Neuron (in vitro differentiated cells): ENCODE measurements around the gene EDIL3.

ENCODE experiments used
- H2AFZ ChIP-seq: one replicate; pipeline ENCODE4 v1.6.1; 2013; ENCODE audit warnings: low read depth, mild to moderate bottlenecking, inconsistent platforms, low read length, moderate library complexity
- H3K27me3 ChIP-seq: one replicate; pipeline ENCODE4 v1.6.1; 2013; ENCODE audit warnings: low read length; ENCODE audit not compliant: insufficient read depth
- H3K36me3 ChIP-seq: one replicate; pipeline ENCODE4 v1.6.1; 2013; ENCODE audit warnings: low read length; ENCODE audit not compliant: insufficient read depth
- H3K4me1 ChIP-seq: one replicate; pipeline ENCODE4 v1.6.1; 2013; ENCODE audit warnings: low read length; ENCODE audit not compliant: insufficient read depth
- H3K4me3 ChIP-seq: 2 replicates; pipeline ENCODE4 v1.5.1; 2013; ENCODE audit warnings: mild to moderate bottlenecking, low read length, moderate library complexity
- H3K9me3 ChIP-seq: one replicate; pipeline ENCODE4 v1.6.1; 2013; ENCODE audit warnings: low read length

Gene EDIL3

DNA sequence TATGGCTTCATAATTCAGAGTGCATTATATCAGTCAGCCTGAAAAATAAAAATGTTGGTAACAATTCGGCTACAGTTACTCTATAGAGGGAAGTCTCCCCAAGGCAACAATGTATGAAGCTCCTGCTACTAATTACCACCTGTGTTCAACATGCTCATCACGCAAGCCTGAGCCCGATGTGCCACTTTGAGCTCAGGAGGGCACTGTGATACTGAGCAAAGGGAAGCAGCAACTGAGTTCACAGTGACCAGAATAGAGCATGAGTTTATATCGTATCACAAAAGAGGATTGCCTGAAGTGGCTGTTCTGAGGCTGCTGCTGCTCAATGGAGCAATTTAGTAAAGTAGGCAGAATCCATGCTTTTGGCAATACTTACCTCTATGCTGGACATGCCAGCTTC, 462.0 kb downstream of the EDIL3 start:
- Histone ChIP-seq H3K9me3 (no peaks in the 10 kb centered on the region), H3K4me3 (no peak overlapping the region), H3K4me1 (peaks cover 6% of the 10 kb centered on the region), H3K27me3 (no peaks in the 10 kb centered on the region), H3K36me3 (no peaks in the 10 kb centered on the region), H2AFZ (no peak overlapping the region)

- Histone ChIP-seq H2AFZ (no peak overlapping the region), H3K36me3 (no peaks in the 10 kb centered on the region), H3K9me3 (no peaks in the 10 kb centered on the region), H3K27me3 (no peaks in the 10 kb centered on the region), H3K4me3 (no peak overlapping the region), H3K4me1 (peaks cover 6% of the 10 kb centered on the region)
Observed at GRCh38 chr5:83921666-83922193, 462.9 kb downstream of the EDIL3 start.

DNA sequence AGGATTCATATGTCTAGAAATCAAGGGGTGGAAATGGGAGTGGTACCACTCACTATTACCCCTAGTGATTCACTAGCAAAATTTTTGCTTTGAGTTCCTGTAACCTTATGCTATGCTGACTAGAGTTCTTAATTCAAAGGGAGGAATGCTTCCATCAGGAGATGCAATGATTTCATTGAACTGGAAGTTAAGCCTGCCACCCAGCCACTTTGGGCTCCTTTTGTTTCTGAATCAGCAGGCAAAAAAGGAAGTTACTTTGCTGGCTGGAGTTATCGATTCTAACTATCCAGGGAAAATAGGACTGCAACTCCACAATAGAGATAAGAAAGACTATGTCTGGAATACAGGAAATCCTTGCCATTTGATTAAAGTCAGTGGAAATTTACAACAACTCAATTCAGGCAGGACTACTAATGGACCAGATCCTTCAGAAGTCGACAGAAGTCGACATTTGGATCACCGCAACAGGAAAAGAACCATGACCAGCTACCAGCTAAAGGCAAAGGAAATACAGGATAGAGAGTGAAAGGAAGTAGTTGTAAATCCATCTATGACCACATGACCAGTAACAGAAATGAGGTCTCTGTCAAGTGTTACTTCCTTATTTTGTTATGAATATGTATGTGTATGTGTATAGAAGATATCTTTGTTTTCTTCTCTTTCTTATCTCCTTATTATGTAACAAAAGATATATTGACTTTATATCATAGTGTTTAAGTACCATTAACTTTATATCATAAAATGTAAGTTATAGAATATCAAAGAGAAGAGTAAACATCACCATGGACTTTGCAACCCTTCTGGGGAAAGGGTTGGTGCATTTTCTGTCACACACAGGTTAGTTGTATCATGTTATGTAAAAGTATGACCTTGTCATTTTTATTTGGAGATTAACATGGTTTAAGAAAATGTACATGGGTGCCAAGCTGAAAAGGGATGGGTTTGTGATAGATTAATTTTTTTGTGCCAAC, 465.3 kb downstream of the EDIL3 start:
- no peaks in the 10 kb centered on the region for H3K27me3 ChIP-seq
- H3K4me1 ChIP-seq = peaks cover 6% of the 10 kb centered on the region
- H2AFZ ChIP-seq = no peak overlapping the region
- no peak overlapping the region for H3K4me3 ChIP-seq
- no peaks in the 10 kb centered on the region for H3K9me3 ChIP-seq
- no peaks in the 10 kb centered on the region for H3K36me3 ChIP-seq

- H3K4me1 ChIP-seq = peaks cover 6% of the 10 kb centered on the region
- H3K27me3 ChIP-seq = no peaks in the 10 kb centered on the region
- H3K9me3 ChIP-seq = no peaks in the 10 kb centered on the region
- H3K36me3 ChIP-seq = no peaks in the 10 kb centered on the region
- H3K4me3 ChIP-seq = no peak overlapping the region
- no peak overlapping the region for H2AFZ ChIP-seq
Observed at GRCh38 chr5:83917261-83917908, 467.3 kb downstream of the EDIL3 start.

DNA sequence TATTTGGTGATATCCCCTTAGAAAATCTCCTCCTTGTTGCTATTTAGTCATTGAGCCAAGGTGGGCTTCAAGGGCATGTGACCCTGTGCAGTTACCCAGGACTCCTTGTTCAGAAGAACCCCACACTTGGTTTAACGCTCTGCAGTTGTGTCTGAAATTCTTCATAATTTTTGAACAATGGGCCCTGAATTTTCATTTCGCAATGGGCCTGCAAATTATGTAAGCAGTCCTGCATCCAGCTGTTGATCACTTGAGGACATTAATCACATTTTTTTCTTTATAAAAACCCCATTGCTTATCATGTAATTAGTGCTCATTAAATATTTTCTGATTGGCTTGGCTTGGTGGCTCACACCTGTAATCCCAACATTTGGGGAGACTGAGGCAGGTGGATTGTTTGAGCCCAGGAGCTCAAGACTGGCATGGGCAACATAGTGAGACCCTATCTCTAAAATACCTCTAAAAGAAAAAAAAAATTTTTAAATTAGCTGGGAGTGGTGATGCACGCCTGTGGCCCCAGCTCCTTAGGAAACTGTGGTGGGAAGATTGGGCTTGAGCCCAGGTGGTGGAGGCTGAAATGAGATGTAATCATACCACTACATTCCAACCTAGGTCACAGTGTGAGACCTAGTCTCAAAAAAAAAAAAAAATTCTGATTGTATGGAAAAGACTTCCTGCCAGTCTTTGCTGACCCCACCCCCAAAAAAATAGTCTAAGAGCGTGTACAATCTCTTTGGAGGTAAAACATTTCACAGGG, 469.8 kb downstream of the EDIL3 start:
- H3K4me3 ChIP-seq = no peak overlapping the region

DNA sequence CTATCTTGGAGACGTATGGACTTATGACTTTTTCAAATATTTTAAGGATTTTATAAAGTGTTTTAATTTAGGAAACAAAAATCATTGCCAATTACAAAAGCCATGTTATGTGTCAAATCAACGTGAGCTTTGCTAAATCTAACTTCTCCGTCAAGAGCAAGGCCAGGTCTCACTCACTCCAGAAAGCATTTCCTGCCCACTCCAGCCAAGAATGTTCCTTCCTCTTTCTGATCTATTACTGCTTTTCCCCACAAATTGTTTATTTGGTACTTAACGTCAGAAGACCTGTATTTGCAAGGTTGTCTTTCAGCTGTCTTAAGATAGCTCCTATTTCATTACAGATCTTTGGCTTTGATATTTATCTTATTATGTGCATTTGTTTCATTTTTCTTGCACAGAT, 470.5 kb downstream of the EDIL3 start:
- Histone ChIP-seq H3K36me3 (no peaks in the 10 kb centered on the region), H3K4me3 (no peak overlapping the region), H3K4me1 (no peaks in the 10 kb centered on the region), H2AFZ (no peak overlapping the region), H3K9me3 (no peaks in the 10 kb centered on the region), H3K27me3 (no peaks in the 10 kb centered on the region)

More for the DNA sequence above, 469.8 kb downstream of the EDIL3 start:
- Histone ChIP-seq H3K36me3 (no peaks in the 10 kb centered on the region), H3K27me3 (no peaks in the 10 kb centered on the region), H3K9me3 (no peaks in the 10 kb centered on the region), H2AFZ (no peak overlapping the region), H3K4me1 (peaks cover under 1% of the 10 kb centered on the region)

- H3K36me3 ChIP-seq = no peaks in the 10 kb centered on the region
- no peaks in the 10 kb centered on the region for H3K27me3 ChIP-seq
- no peak overlapping the region for H2AFZ ChIP-seq
- no peaks in the 10 kb centered on the region for H3K9me3 ChIP-seq
- no peaks in the 10 kb centered on the region for H3K4me1 ChIP-seq
- no peak overlapping the region for H3K4me3 ChIP-seq
Observed at GRCh38 chr5:83913593-83913992, 471.1 kb downstream of the EDIL3 start.

DNA sequence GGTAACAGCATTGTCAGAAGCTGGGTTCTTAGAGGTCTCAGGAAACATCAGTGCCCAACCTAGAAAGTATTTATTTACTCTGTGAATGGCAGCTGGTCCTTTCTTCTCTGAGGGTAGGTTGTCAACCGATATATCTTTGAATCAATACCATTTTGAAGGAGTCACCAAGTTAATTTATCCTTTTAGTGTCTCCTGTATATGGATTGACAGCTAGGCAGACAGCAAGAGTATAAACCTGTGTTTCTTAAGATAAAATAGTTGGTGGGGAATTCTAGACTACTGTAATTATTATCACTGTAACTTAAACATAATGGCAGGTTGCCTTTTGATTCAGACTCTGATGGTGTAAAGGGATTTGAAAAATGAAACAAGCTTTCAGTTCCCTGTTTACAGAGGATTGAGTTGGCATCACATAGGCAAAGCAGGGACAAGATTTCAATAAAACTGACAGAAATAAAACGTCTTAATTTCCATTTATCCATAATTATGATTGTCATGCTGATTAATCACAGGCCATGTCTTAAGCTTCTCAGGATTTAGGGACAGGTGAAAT, 473.2 kb downstream of the EDIL3 start:
- H3K27me3 ChIP-seq = no peaks in the 10 kb centered on the region
- H3K4me1 ChIP-seq = no peaks in the 10 kb centered on the region
- no peak overlapping the region for H2AFZ ChIP-seq
- H3K4me3 ChIP-seq = no peak overlapping the region
- no peaks in the 10 kb centered on the region for H3K9me3 ChIP-seq
- H3K36me3 ChIP-seq = no peaks in the 10 kb centered on the region

DNA sequence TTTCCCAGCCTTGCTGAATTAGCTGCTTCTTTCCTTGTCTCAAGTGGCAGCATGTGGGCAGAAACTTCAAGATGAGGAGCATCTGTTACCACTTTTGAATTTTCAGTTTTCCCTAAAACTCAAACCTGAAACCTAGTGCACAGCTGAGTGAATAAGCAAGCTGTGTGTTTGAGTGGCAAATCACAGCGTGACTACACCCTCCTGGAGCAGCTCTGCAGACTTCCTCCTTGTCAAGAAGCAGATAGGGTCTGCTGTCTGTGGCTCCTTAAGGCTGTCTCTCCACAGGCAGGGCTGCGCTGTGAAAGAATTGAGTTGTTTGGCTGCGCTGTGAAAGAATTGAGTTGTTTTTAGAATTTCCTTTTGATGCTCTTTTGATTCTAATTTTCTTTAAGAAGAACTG, 484.4 kb downstream of the EDIL3 start:
- no peaks in the 10 kb centered on the region for H3K9me3 ChIP-seq
- H3K36me3 ChIP-seq = no peaks in the 10 kb centered on the region
- no peak overlapping the region for H2AFZ ChIP-seq
- no peaks in the 10 kb centered on the region for H3K4me1 ChIP-seq
- no peak overlapping the region for H3K4me3 ChIP-seq
- peaks cover 3% of the 10 kb centered on the region for H3K27me3 ChIP-seq

DNA sequence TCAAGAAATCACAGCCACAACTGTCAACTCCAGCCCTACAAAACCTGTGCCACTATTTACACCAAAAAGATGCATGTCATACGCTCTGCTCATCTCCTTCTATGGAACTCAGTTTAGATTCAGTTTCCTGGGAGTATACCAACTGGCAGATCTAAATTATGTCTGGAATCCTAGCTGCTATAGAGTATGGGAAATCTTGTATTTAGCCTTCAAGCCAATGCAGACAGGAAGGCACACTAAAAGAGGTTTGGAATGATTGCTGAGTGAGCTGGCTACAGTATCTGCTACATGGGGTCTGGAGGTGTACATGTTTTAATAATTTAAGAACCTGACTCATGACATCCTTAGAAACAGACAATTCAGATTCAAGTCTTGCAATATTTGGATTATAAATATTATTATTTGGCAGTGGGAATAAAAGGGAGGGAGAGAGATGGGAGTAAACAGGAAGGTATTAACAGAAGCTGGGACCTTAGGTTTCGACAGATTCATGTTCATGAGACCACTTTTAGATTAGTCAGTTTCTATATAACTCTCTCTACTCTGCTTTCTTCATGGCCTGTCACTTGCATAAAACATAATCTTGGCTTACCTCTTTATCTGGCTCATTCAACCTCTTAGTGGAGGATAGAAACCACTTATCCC, 485.2 kb downstream of the EDIL3 start:
- no peak overlapping the region for H3K4me3 ChIP-seq
- H3K9me3 ChIP-seq = no peaks in the 10 kb centered on the region
- H3K36me3 ChIP-seq = no peaks in the 10 kb centered on the region
- H3K27me3 ChIP-seq = peaks cover 3% of the 10 kb centered on the region
- no peak overlapping the region for H2AFZ ChIP-seq
- H3K4me1 ChIP-seq = no peaks in the 10 kb centered on the region

DNA sequence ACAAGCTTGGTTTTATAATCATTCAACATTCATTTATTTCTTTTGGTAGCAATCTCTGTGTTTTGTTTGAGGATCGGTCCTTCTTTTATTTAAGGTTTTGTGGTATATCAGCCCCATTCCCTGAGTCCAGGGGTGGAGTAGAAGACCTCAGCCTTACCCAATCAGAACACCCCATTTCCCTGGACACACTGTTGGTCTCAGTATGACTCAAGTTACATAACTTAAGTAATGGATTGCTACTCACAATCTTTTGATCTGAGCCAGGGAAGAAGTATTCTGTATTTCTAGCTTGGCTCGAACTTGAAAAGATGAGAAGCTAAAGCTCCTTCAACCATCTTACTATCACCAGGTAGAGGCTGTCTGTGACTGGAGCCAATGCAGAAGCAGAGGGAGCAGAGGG, 488.8 kb downstream of the EDIL3 start:
- H3K27me3 ChIP-seq = peaks cover 3% of the 10 kb centered on the region
- no peaks in the 10 kb centered on the region for H3K4me1 ChIP-seq
- H3K36me3 ChIP-seq = no peaks in the 10 kb centered on the region
- H3K4me3 ChIP-seq = no peak overlapping the region
- H2AFZ ChIP-seq = no peak overlapping the region
- no peaks in the 10 kb centered on the region for H3K9me3 ChIP-seq

- no peaks in the 10 kb centered on the region for H3K27me3 ChIP-seq
- H3K36me3 ChIP-seq = no peaks in the 10 kb centered on the region
- no peaks in the 10 kb centered on the region for H3K4me1 ChIP-seq
- no peak overlapping the region for H3K4me3 ChIP-seq
- H2AFZ ChIP-seq = no peak overlapping the region
- no peaks in the 10 kb centered on the region for H3K9me3 ChIP-seq
Observed at GRCh38 chr5:83891261-83891660, 493.4 kb downstream of the EDIL3 start.
